K562 (cell line): ENCODE data around the gene BMAL1. TPM values are rescaled to one million over a fixed set of nuclear protein-coding genes. Genes with fewer than 3 reads are reported as not detected.

Source experiments
- ATAC-seq: fragments of 200-7000 bp; cut with Tn5 transposase; 3 replicates; pipeline ENCODE4 v1.9.1; 2020; ENCODE audit warnings: moderate library complexity
- BruUV-seq: library from RNA; stranded (reverse); fragments of 400-500 nt; replicated peaks from 2 replicates; lab custom pipeline; 2021; lab: Mats Ljungman, UMichigan
- CTCF ChIA-PET: fragments of 300-600 bp; formaldehyde crosslinking; extraction: SDS; loops from one replicate; lab custom pipeline; 2021; ENCODE audit warnings: low intra/inter-chr PET ratio; lab: Yijun Ruan, JAX
- POLR2A ChIA-PET: fragments of 300-600, 350-650 bp; sonication (Branson Sonifier 250); formaldehyde crosslinking; extraction: SDS; loops from one replicate; lab custom pipeline; 2021; ENCODE audit warnings: antibody characterized with exemption, inconsistent platforms; lab: Yijun Ruan, JAX
- DNase-seq, 4 experiments: peaks; one replicate each; pipeline versions ENCODE4 v3.0.0 to v3.0.0-alpha.2; 2011 to 2018; ENCODE audit warnings: low spot score in 3 of 4, mixed read lengths in 3 of 4; ENCODE audit errors: extremely low read depth in 1 of 4
- FAIRE-seq: peaks from 2 replicates; lab custom pipeline; 2011; peaks lifted over from hg19 to GRCh38; lab: Jason Lieb, UNC
- H2AFZ ChIP-seq: 2 replicates; pipeline ENCODE4 v1.6.0; 2011; ENCODE audit warnings: low read depth, low read length, control low read depth, inconsistent platforms
- H3K27ac ChIP-seq: fragments of 200-600 bp; 3 replicates; pipeline ENCODE4 v1.8.0; 2011; ENCODE audit warnings: low read depth, mild to moderate bottlenecking, control low read depth, inconsistent platforms, low read length, moderate library complexity, mixed read lengths; ENCODE audit errors: extremely low read depth
- H3K27me3 ChIP-seq, 2 experiments: fragments of 300-600 bp in 1 of 2; 2 replicates in 1 of 2; 3 replicates in 1 of 2; pipeline versions ENCODE4 v1.6.0 to v1.8.0; 2011; ENCODE audit warnings: inconsistent platforms in 2 of 2, low read length in 2 of 2, mild to moderate bottlenecking in 1 of 2, mixed read lengths in 1 of 2, moderate library complexity in 1 of 2; ENCODE audit not compliant: control insufficient read depth in 2 of 2, insufficient read depth in 2 of 2
- H3K36me3 ChIP-seq: fragments of 300-600 bp; 3 replicates; pipeline ENCODE4 v1.8.0; 2011; ENCODE audit warnings: mild to moderate bottlenecking, low read length, inconsistent platforms; ENCODE audit not compliant: control insufficient read depth, insufficient read depth
- H3K4me1 ChIP-seq, 2 experiments: fragments of 200-600 bp in 1 of 2; replicated peaks in 1 of 2; 2 replicates in 1 of 2; 3 replicates in 1 of 2; pipeline versions ENCODE4 v1.5.1 to v1.8.0; 2011; ENCODE audit warnings: inconsistent platforms in 2 of 2, low read length in 2 of 2, mild to moderate bottlenecking in 1 of 2, mixed read lengths in 1 of 2, moderate library complexity in 1 of 2; ENCODE audit not compliant: control insufficient read depth in 2 of 2, insufficient read depth in 2 of 2
- H3K4me2 ChIP-seq: 2 replicates; pipeline ENCODE4 v1.6.1; 2011; ENCODE audit warnings: low read length, control low read depth, inconsistent platforms, mixed read lengths; ENCODE audit not compliant: insufficient read depth
- H3K4me3 ChIP-seq: fragments of 200-600 bp; sonication (generic), shearing (Covaris generic); 2 replicates; pipeline ENCODE4 v1.5.1; 2016; ENCODE audit warnings: control low read depth, inconsistent platforms
- H3K79me2 ChIP-seq: fragments of 200-600 bp; 3 replicates; pipeline ENCODE4 v1.8.0; 2011; ENCODE audit warnings: low read length, inconsistent platforms; ENCODE audit not compliant: control insufficient read depth, insufficient read depth
- H3K9ac ChIP-seq, 2 experiments: 2 replicates each; pipeline versions ENCODE4 v1.6.0 to v1.6.1; 2011; ENCODE audit warnings: low read depth in 2 of 2, low read length in 2 of 2, control low read depth in 1 of 2, inconsistent platforms in 1 of 2, mild to moderate bottlenecking in 1 of 2, mixed read lengths in 1 of 2; ENCODE audit not compliant: insufficient read depth in 1 of 2
- H3K9me1 ChIP-seq: one replicate; pipeline ENCODE4 v1.6.0; 2011; ENCODE audit warnings: inconsistent platforms, mild to moderate bottlenecking, low read length, moderate library complexity; ENCODE audit not compliant: control insufficient read depth, insufficient read depth
- H3K9me3 ChIP-seq: replicated peaks from 2 replicates; pipeline ENCODE4 v1.5.1; 2011; ENCODE audit warnings: low read depth, low read length, inconsistent platforms; ENCODE audit not compliant: control insufficient read depth, insufficient read depth
- H4K20me1 ChIP-seq: replicated peaks from 2 replicates; pipeline ENCODE4 v1.6.1; 2011; ENCODE audit warnings: low read length, inconsistent platforms, mixed read lengths; ENCODE audit not compliant: control insufficient read depth, insufficient read depth
- GABPB1 ChIP-seq: sonication (generic); formaldehyde crosslinking; IDR thresholded peaks from 2 replicates; pipeline ENCODE4 v1.8.0; 2022; ENCODE audit warnings: mild to moderate bottlenecking, missing genetic modification reagents
- JUN ChIP-seq, 2 experiments: sonication (generic) in 1 of 2; formaldehyde crosslinking in 1 of 2; IDR thresholded peaks; 2 replicates each; pipeline versions ENCODE4 v1.6.1 to v1.8.0; 2012 to 2022; ENCODE audit warnings: borderline replicate concordance in 2 of 2, mild to moderate bottlenecking in 2 of 2, improper control_type of control experiment in 1 of 2, low read depth in 1 of 2, low read length in 1 of 2, missing genetic modification reagents in 1 of 2
- ZNF717 ChIP-seq: fragments of 250-450 bp; sonication (Bioruptor Pico); IDR thresholded peaks from 2 replicates; pipeline ENCODE4 v1.5.0; 2021
- WGBS: fragments of 100-300 bp; shearing (Covaris generic); methylation state at CpG from one replicate; pipeline ENCODE4 v1.1.6; 2016; ENCODE audit warnings: low coverage, mixed read lengths; ENCODE audit not compliant: insufficient coverage; ENCODE audit errors: missing lambda C conversion rate; 5-methylcytosine and 5-hydroxymethylcytosine counted together
- in situ Hi-C: fragments of 300-500 bp; cut with MboI; formaldehyde crosslinking; loops from 4 replicates; pipeline ENCODE4 v1.15.0; 2018; ENCODE audit warnings: inconsistent platforms, mixed read lengths
- intact Hi-C: fragments of 100-400 bp; cut with micrococcal nuclease; formaldehyde crosslinking; loops from 2 replicates; pipeline ENCODE4 v1.14.2; 2022
- polyA plus RNA-seq, 8 experiments: library from polyadenylated mRNA; depleted of rRNA in 4 of 8; stranded (reverse) in 5 of 8; unstranded in 3 of 8; fragments of >200 nt; fragmentation: Nextera tagmentation in 2 of 8; fragmentation: Illumina TruSeq in 1 of 8; extraction: Ambion mirVana in 2 of 8; extraction: Trizol in 1 of 8; gene quantifications; 2 replicates each; pipeline versions ENCODE4 v1.2.1 to v1.2.3, GENCODE V29; 2011 to 2014; ENCODE audit warnings: inconsistent platforms in 1 of 8, missing spikeins in 1 of 8
- total RNA-seq, 7 experiments: library from RNA; depleted of rRNA in 6 of 7; stranded (reverse); fragments of >200 nt in 6 of 7; fragmentation: Illumina TruSeq in 2 of 7; extraction: Trizol in 2 of 7; gene quantifications; 2 replicates each; pipeline versions ENCODE4 v1.2.1 to v1.2.3, GENCODE V29; 2011 to 2021; ENCODE audit warnings: low replicate concordance in 1 of 7
- TF ChIP-seq, protein P1 (sequence below): fragments of 450-650 bp; IDR thresholded peaks from 2 replicates; pipeline ENCODE4 v1.6.1; 2018; ENCODE audit not compliant: partially characterized antibody
- TF ChIP-seq, protein P2 (sequence below): sonication (generic); formaldehyde crosslinking; IDR thresholded peaks from 2 replicates; pipeline ENCODE4 v1.8.0; 2022; ENCODE audit warnings: mild to moderate bottlenecking, missing genetic modification reagents, borderline replicate concordance
- TF ChIP-seq, protein P3 (sequence below): fragments of 250-450 bp; sonication (Bioruptor Pico); IDR thresholded peaks from 2 replicates; pipeline ENCODE4 v1.5.0; 2020; ENCODE audit warnings: mild to moderate bottlenecking

BMAL1 gene
- total and polyA plus RNA-seq, 9 of the 15 experiments (the other 6 are each of a cell fraction or from before 2014, with no cell fraction given): 0.14 to 2.4 (median 0.64) TPM

DNA sequence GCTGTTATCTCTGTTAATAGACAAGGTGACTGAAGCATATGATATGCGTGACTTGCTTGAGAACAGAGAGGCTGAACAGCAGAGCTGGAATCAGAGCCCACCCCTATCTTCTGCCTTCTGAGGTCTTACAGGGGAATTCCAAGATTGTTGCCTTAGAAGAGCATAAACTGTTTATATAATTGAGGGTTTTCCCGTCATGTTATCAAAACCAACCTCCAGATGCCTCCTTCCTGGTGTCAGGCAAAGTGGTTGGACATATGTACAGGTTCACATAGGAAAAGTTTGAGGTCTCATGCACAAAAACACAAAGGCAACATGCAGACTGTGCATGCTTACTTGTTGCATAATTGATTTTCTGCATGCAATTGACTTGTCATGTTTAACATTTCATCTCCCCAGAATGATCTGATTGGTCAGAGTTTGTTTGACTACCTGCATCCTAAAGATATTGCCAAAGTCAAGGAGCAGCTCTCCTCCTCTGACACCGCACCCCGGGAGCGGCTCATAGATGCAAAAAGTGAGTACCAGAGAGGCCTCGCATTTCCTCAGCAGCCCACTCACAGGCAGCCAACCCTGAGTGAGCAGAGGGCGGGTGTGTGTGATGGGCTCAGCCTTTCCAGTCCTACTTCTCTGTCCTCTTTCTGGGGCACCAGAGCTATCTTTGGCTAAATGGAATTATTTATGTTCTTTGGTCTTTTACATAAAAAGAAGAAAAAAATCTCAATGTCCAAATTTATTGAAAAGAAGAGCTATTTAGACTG lies 88.9 kb downstream of the BMAL1 start:
- no peaks in the 10 kb centered on the region for H3K9me1 ChIP-seq
- no peak overlapping the region for H3K27ac ChIP-seq
- intact Hi-C loops: no loop called here
- H3K79me2 ChIP-seq: no peaks in the 10 kb centered on the region
- H3K4me3 ChIP-seq: no peak overlapping the region
- H3K36me3 ChIP-seq: no peaks in the 10 kb centered on the region
- in situ Hi-C loops: no loop called here
- POLR2A ChIA-PET: no interaction called here
- H3K9me3 ChIP-seq: no peaks in the 10 kb centered on the region
- H3K4me1 ChIP-seq: no peaks in the 10 kb centered on the region; a peak in 2 of 5 replicates
- BruUV-seq: no TSS peak
- no peak overlapping the region for H3K9ac ChIP-seq
- ATAC-seq (no peak), DNase-seq (no peak), FAIRE-seq (no peak)
- 3% methylated on average over 7 of the region's 7 CpGs for WGBS
- peaks cover 0 to 39% of the 10 kb centered on the region in 2 experiments; a peak in 4 of 5 replicates for H3K27me3 ChIP-seq
- TF ChIP-seq, protein P1, sequence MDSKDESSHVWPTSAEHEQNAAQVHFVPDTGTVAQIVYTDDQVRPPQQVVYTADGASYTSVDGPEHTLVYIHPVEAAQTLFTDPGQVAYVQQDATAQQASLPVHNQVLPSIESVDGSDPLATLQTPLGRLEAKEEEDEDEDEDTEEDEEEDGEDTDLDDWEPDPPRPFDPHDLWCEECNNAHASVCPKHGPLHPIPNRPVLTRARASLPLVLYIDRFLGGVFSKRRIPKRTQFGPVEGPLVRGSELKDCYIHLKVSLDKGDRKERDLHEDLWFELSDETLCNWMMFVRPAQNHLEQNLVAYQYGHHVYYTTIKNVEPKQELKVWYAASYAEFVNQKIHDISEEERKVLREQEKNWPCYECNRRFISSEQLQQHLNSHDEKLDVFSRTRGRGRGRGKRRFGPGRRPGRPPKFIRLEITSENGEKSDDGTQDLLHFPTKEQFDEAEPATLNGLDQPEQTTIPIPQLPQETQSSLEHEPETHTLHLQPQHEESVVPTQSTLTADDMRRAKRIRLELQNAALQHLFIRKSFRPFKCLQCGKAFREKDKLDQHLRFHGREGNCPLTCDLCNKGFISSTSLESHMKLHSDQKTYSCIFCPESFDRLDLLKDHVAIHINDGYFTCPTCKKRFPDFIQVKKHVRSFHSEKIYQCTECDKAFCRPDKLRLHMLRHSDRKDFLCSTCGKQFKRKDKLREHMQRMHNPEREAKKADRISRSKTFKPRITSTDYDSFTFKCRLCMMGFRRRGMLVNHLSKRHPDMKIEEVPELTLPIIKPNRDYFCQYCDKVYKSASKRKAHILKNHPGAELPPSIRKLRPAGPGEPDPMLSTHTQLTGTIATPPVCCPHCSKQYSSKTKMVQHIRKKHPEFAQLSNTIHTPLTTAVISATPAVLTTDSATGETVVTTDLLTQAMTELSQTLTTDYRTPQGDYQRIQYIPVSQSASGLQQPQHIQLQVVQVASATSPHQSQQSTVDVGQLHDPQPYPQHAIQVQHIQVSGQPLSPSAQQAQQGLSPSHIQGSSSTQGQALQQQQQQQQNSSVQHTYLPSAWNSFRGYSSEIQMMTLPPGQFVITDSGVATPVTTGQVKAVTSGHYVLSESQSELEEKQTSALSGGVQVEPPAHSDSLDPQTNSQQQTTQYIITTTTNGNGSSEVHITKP: no peak
- TF ChIP-seq, protein P2, sequence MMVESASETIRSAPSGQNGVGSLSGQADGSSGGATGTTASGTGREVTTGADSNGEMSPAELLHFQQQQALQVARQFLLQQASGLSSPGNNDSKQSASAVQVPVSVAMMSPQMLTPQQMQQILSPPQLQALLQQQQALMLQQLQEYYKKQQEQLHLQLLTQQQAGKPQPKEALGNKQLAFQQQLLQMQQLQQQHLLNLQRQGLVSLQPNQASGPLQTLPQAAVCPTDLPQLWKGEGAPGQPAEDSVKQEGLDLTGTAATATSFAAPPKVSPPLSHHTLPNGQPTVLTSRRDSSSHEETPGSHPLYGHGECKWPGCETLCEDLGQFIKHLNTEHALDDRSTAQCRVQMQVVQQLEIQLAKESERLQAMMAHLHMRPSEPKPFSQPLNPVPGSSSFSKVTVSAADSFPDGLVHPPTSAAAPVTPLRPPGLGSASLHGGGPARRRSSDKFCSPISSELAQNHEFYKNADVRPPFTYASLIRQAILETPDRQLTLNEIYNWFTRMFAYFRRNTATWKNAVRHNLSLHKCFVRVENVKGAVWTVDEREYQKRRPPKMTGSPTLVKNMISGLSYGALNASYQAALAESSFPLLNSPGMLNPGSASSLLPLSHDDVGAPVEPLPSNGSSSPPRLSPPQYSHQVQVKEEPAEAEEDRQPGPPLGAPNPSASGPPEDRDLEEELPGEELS (CRISPR knock-in tag): no peak
- TF ChIP-seq, protein P3, sequence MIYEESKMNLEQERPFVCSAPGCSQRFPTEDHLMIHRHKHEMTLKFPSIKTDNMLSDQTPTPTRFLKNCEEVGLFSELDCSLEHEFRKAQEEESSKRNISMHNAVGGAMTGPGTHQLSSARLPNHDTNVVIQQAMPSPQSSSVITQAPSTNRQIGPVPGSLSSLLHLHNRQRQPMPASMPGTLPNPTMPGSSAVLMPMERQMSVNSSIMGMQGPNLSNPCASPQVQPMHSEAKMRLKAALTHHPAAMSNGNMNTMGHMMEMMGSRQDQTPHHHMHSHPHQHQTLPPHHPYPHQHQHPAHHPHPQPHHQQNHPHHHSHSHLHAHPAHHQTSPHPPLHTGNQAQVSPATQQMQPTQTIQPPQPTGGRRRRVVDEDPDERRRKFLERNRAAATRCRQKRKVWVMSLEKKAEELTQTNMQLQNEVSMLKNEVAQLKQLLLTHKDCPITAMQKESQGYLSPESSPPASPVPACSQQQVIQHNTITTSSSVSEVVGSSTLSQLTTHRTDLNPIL (CRISPR knock-in tag): no peak
- no peak for TF ChIP-seq ZNF717 (CRISPR knock-in tag)
- TF ChIP-seq JUN (IDR thresholded peaks at IDR 0.05; ENCODE audit: borderline replicate concordance, low read depth, low read length): no peak
- no peak for TF ChIP-seq JUN (CRISPR knock-in tag; IDR thresholded peaks at IDR 0.05; ENCODE audit: borderline replicate concordance)
- TF ChIP-seq GABPB1 (CRISPR knock-in tag): no peak
- no peak overlapping the region for H3K4me2 ChIP-seq
- no peak overlapping the region for H2AFZ ChIP-seq
- CTCF ChIA-PET: no interaction called here
- no peaks in the 10 kb centered on the region for H4K20me1 ChIP-seq
